CD4-positive, alpha-beta T cell treated with Interleukin-4 for 1 hour (primary cell): ENCODE results near the gene TSPAN3.

Experiments used
- DNase-seq, 2 donors: peaks; one replicate each; pipeline ENCODE4 v3.0.0-alpha.2; 2020 to 2022

TSPAN3 gene

DNA sequence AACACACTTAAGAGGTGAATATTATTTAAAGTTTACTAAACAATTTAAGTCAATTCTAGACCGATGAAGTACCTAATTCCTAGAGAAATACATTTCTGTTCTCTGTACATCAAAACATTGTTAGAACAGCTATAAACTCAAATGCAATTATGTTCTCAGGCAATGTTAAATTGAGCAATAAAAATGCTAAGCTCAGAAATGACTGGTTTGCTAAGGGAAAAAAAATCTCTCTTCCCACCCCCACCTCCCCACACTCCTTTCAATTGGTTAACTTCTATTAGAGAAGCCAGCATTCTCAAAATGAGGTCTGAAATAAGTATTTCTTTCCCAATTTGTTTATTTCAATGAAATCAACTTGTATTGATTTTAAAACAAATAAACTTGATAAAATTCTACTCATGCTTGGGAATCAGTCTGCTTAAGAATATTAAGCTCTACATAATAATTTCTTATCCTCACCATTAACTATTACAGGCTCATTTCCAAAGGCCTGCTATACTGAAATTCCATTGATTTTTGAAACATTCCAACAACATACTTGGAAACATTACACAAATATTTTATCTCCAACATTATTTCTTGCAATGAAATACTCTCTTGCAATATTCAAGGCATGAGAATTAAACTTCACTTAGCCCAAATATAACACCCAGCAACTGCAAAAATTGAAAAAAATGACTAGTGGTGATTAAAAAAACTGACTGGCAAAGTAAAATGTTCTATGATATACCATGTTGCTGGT, 22.6 kb downstream of the TSPAN3 start:
- no peak for DNase-seq

DNA sequence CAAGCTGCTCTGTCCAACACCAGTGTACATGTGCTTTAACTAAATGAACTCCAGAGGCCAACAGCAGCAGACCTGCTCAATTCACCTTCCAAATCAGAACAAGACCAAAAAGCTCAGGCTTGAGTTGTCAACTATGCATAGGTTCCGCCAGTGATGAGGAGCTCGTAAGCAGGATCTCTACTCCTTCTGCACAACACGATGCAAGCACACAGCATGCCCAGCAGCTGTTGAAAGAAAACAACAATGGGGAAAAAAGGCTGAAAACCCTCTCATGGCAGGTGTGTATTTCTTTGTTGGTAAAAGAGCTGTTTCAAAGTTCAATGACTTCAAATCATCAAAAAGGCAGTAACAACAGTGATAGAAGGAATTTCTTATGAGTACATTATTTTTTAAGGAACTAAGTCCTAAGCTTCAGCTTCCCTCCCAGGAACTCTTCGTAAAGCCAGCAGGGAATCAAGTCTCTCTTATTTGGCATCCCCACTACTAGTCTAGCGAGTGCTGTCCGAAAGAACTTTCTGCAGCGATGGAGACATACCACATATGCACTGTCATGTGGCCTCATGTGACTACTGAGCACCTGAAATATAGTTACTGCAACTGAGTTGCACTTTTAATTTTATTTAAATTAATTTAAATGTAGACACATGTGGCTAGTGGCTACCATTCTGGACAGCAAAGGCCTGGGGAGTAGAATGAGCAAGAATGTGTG, 24.1 kb downstream of the TSPAN3 start:
- DNase-seq: no peak

DNA sequence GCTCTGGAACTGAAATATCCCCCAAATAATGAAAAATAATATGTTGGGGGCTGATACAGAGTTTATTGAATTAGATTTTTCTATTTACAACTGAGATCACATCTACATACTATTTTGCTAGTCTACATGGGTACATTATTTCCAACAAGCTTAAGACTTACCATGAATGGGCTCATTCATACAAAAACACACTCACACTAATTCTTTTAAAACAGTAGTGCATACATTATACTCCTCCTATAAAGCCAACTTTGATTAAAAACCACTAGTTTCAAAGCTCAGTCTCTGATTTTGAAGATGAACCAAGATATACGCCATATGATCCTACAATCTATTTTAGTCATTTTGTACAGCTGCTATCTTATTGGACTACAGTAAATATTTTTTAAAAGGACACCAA, 24.9 kb downstream of the TSPAN3 start:
- no peak for DNase-seq

DNA sequence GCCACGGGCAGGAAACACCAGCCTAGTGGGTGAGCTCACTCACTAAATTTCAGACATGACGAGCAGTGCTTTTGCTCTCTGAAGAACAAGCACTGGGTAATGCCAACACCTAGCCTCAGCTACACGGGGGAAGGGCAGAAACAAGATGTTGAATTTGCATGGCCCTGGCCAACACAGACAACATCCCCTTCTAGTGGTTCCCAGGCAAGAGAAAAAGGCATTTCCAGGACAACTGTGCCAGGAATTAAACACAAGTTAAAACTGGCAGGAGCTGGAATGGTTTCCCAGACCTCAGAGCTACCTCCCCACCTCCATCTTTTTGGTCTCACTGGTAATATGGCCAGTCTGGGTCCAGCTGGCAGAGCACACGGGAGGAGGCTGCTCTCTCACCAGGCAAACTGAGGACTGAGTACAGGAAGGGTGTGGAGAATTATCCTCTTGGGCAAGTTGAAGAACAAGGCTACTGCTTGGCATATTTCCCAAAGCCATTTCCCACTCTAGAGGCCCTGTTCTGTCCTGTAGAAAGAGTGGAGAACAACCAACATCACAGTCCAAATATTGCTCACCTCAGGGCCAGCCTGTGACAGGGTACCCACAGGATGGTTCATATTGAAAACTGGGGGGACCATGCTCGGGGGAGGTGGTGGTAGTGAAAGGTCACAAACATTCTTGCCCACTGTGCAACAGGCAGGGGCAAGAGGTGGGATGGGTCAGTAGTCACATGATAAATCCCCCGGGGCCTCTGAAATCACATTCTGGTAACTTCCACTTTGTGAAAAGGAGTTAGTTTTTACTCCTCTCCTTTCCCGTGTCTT, 26.5 kb downstream of the TSPAN3 start:
- DNase-seq: no peak

DNA sequence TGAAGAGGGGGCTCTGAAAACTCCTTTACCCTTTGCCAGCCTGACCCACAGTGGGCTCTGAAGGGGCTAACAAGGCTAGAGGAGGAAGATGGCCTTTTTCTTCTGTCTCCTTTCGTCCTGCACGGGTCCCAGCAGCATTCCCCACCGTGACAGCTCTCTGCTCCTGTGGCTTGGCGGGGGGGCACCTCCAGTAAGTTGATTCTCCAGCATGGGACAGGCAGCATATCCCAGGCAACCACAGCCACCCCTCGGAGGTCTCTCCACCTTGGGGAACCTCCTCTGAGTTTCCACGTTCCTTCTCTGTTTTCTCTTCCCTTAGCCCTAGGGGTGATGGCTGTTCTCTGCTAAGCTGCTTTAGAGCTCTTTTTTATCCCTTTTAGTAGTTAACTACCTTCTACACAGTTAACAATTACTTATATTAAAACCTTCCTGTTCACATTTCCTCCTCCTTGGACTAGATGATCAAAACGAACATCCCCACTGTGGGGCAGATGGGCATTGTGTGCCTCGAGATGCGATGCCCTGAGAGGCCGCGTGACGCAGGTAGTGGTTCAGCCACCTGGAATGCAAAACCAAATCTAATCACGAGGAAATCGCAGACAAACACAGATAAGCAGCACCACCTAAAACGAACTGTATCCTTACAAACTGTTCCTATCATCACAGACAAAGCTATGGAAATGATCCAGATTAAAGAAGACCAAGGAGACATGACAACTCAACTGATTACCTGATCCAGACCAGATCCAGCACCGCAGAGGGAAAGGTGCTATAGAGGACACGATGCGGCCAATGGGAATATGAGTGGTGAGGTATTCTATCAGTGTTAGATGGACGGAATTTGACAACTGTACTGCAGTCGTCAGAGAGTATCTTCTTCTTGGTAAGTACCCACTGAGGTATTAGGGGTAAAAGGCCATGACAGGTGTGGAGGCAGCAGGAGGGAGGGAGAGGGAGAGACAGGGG, 27.7 kb downstream of the TSPAN3 start:
- DNase-seq: no peak

DNA sequence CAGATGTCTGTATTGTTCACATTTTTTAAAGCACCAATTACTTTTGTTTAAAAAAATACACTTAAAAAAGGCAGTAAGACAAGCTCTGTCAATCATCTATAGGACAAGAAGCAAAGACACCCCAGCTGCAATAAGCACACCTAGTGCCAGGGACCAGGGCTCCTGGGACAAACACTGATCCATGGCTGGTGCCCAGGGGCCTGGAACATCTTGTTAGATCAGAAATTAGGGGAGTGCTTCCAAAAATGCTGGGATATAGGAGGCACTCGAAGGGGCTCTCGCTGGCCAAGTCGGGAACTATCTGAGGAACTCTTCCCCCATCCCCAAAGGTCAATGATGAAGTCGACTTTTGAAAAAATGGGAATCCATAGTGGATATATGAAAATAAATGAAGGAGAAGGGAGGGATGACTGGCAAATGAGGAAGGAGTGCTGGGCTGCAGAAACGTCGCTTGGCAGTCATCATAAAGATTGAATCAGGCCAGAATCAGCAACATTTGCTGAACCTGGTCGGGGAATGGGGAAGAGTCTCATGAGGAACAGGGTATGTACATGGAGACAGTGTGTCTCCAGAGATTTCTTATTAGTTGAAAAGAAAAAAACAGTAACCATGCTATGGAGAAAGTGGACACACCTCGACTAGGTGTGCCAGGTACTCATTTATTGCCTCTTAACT, 28.5 kb downstream of the TSPAN3 start:
- DNase-seq: no peak

DNA sequence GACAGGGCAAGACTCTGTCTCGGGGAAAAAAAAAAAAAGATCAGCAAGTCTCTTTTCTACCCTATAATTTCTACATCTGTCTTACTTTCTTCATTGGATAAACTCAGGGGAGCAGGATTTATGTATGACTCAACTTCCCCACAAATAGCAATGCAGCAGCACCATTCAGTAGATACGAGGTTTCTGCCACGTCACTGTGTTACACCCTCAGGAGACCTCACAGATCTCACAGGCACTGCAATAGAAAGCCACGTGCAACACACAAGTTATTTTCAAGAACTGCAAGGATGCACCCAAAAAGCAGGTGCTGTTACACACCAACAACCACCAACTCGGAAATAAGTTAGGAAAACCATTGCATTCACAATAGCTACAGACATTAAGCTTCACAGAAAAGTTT, 30.2 kb downstream of the TSPAN3 start:
- no peak for DNase-seq

DNA sequence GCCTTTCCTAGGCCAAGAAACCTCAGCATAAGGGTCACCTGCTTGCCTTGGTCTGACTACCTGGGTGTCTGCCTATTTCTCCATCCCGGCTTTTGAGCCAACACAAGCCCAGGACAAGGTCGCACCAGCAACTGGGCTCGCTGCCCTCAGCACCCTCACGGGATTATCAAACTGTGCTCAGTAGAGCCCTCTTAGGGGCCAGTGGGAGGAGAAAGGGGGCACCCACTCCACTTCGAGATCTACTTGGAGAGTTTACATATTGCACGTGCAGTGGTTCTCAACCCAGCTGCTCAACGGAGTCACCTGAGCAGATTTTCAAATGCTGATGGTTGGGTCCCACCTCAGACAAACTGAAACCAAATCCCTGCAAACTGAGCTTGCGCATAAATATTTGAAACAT, 31.1 kb downstream of the TSPAN3 start:
- DNase-seq: no peak

DNA sequence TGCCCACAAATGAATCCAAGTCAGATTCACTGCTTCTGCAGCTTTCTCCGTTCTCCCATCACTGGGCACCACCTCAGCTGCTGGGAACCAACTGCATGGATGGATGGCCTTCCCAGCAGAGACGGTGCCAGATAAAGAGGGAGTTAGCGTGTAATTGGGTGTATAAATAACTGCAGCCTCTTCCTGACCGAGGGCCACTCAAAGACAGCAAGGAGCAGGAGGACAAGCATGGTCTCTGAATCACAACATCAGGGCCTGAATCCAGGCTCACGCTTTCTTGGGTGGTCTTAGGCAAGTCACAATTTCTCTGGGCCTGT, 31.7 kb downstream of the TSPAN3 start:
- DNase-seq: no peak

DNA sequence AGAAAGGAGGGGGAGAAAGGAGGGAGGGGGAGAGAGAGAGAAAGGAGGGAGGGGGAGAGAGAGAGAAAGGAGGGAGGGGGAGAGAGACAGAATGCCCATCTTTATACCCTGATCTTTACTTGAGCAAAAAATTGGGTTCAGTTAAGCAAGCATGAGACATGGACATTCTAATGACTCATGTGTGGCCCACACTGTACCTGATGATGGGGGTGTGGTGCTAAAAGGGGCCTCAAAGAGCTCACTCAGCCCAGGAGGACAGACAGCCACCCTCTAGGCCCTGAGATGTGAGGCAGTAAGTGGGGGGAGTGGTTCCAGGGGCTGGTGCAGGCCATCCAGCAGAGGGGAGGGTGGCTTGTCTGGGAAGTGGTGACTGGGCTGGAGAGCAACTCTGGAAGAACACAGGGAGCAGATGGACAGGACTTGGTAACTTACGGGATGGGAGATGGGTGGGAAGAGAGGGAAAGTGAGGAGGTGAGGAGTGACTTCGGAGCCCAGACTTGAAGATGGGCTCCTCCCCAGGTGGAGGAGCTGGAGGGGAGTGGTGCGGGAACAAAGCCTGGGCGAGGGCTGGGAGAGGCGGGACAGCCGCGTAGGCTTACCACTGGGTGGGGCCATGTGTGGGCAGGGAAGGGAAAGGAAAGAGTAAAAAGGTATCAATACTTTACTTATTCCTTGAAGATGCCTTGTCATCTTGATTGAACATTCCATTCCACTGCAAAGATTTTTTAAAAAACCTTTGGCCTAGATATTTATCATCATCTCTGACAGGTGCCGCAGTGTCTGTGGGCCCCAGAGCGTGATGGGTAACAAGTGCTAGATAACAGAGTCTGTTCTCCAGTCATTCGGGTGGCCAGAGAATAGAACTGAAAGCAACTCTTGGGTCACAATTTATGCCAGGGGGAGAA, 32.3 kb downstream of the TSPAN3 start:
- DNase-seq: no peak

DNA sequence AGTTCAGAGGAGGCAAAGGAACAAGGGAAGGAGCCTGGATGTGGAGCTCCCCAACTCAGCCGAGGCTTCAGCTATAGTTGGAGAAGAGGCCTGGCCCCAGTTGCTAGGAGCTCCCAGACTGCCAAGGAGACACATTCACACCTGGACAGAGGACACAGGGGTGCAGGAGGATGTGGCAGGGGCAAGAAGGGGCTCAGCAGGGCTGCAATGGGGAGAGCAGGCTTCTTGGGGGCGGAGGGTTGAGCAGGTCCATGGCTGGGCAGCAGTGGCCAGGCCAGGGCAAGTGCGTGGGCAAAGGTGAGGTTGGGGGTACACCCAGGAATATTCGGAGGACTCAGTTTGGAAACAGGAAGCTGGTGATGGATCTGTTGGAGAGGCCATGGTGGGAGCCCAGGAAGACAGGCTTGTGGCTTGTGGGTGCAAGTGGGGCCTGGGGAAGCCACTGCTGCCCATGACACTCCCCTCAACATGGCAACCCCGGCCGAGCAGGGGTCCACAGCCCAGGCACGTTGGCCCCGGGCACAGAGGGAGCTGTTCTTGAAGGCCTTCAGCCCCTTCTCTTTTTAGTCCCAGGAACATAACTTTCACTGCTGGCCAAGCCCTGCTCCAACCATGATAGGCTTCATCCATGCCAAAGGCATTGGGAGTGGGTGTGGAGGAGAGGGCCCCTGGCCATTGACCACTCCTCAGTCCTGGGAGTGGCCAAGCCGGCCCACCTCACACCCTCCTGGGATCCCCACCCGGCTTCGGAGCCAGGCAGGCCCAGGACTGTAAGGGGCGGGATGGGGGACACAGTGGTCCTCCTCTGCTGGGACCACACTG, 33.3 kb downstream of the TSPAN3 start:
- no peak for DNase-seq

DNA sequence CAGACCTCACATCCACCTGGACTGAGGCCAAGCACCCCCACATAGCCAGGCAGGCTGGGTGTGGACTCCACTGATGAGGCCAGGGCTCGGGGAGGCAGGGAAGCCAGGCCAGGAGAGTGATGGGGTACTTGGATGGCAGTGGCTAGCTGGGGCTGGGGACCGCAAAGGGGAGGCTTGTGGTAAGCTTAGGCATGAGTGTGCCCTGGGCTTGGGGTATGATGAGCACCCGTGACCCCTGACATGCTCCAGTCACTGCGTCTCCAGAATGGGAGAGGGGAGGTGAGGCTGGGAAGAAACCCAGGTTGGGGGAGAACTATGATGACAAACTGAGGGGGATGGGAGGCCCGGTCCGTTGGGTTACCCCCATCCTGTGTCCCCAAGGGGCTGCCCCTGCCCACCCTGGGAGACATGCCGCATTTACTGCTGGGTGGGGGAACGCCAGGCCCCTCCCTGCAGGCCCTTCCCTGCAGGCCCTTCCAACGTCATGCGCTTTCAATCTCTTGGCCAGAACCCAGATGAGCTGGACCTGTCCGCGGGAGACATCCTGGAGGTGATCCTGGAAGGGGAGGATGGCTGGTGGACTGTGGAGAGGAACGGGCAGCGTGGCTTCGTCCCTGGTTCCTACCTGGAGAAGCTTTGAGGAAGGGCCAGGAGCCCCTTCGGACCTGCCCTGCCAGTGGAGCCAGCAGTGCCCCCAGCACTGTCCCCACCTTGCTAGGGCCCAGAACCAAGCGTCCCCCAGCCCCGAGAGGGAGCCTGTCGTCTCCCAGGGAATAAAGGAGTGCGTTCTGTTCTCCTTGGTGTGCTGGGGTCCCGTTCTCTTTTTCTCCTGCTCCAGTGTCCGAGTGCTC, 34.1 kb downstream of the TSPAN3 start:
- no peak for DNase-seq

DNA sequence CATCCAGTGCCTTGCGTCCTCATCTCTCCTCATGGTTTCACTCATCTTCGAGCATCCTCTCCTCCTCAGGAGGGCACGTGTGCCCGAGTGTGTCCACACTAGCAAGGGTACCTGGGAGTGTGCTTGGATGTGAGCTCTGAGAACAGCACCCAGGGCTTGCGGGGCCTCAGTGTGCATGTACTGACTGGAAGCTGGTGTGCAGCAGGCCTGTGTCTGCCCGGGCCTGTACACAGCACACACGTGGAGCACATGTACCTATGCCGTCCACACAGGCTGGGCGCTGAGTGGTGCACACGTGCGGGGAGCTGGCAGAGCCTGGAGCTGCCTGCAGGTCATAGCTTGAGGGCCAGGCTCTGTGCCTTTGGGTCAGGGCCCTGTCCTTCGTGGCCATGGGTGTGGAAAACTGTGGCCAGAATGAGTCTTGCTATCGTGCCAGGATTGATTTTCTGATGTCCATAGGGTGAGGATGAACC, 34.9 kb downstream of the TSPAN3 start:
- DNase-seq: no peak

DNA sequence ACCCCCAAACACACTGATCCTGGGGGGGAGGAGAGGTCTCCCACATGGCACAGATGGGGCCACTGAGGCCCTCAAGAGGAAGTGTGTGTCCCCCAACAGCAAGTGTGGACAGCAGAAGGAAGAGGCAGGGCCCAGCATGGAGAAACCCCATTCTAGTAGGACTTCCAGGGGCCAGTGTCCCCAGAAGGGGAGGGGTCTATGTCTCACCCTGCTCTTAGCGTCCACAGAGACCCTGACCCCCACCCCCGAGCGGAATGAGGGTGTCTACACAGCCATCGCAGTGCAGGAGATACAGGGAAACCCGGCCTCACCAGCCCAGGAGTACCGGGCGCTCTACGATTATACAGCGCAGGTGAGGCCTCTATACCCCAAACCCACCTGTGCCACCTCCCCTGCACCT, 35.3 kb downstream of the TSPAN3 start:
- DNase-seq: no peak

DNA sequence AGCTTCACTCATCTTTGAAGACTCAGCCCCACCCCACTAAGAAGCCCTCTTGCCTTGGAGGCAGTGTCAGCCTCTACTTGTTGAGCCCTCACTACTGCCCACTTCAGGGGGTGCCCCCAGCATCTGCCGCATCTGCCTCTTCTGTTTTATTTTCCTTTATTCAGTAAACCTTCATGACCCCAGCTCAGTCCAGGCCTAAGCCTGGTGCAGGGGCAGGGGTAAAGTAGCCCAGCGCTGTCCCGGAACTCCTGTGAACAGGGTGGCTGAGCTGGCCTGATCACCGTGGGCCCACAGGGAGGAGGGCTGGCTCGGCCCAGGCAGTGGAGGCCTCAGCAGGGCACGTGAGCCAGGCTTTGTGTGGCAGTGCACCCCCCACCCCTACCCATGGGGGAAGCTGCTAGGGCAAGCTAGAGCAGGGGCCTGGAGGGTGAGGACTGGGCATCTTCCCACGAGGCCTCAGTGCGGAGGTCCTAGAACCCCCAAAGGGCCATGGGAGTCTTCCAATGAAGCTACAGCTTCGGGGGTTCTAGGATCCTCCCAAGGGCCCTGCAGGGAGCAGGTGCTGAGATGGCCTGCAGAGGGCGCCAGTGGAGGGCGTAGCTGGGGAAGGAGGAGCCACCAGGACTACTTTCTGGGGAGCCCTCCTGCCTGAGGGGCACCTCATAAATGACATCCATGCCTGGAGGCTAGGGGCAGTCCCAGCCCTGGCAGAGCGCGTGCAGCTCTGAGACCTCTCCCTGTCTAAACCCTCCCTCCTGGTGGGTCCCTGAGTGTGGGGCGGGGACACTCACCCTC, 36.0 kb downstream of the TSPAN3 start:
- DNase-seq: peak in 1 of 2 donors; percentile 47

DNA sequence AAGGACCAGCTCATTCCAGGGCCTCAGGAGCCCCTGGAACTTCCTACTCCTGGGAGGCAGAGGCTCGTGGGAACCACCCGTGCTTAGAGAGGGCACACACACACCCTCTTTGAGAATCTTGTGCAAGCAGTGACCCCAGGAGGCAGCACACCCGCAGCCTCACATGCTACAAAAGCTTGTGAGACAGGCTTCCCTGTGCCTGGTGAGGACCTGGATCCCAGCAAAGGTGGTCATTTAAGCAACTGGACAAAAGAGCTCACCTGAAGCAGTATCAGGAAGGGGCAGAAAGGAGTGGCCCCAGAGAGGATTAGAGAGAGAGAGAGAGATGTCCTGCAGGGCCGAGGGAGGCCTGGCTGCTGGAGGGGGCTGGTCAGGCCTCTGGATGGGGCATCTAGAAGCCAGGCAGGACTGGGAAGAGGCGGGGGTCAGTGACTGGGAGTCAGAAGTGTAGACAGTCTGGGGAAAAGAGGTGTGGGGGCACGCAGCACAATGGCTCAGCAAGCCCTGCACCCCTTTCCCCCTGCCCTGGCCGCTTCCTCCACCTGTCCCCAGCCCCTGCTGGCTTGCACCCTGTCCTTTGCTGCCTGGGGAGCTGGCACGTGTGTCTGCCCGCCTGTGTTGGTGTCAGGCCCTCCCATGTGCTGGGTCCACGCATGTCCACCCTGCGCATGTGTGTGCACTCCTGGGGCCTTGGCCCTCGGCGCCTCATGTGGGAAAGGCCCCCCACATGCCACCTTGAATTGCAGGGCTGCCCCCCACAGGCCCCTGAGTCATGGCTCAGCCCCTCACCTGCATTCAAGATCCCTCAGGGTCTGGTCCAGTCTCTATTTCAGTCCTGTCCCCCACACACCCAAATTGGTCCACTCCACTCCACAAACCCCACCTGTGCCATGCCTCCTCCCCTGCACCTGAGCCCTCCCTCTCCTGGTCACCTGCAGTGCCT, 36.9 kb downstream of the TSPAN3 start:
- peak in 1 of 2 donors; percentile 7 for DNase-seq

DNA sequence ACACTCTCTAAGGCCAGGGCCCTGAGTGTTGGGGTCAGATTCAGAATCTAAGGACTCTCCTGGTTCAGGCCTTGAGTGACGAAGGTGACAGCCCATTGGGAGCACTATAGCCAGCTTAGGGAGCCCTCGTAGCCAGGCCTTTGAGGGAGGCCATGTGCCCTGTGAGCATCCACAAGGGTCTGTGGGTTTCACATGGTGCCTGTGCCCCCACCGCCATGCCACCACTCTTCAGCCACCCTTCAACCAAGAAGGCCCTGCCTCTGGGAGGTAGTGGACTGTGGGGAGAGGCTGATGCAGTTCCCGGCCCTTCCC, 37.5 kb downstream of the TSPAN3 start:
- no peak for DNase-seq
